K562 (cell line): ENCODE data around the gene METAP1. TPM values are rescaled to one million over a fixed set of nuclear protein-coding genes. Genes with fewer than 3 reads are reported as not detected.

Experiments used
- ATAC-seq: fragments of 200-7000 bp; cut with Tn5 transposase; 3 replicates; pipeline ENCODE4 v1.9.1; 2020; ENCODE audit warnings: moderate library complexity
- BruUV-seq: library from RNA; stranded (reverse); fragments of 400-500 nt; replicated peaks from 2 replicates; lab custom pipeline; 2021; lab: Mats Ljungman, UMichigan
- CTCF ChIA-PET: fragments of 300-600 bp; formaldehyde crosslinking; extraction: SDS; loops from one replicate; lab custom pipeline; 2021; ENCODE audit warnings: low intra/inter-chr PET ratio; lab: Yijun Ruan, JAX
- POLR2A ChIA-PET: fragments of 300-600, 350-650 bp; sonication (Branson Sonifier 250); formaldehyde crosslinking; extraction: SDS; loops from one replicate; lab custom pipeline; 2021; ENCODE audit warnings: antibody characterized with exemption, inconsistent platforms; lab: Yijun Ruan, JAX
- DNase-seq, 4 experiments: peaks; one replicate each; pipeline versions ENCODE4 v3.0.0 to v3.0.0-alpha.2; 2011 to 2018; ENCODE audit warnings: low spot score in 3 of 4, mixed read lengths in 3 of 4; ENCODE audit errors: extremely low read depth in 1 of 4
- FAIRE-seq: peaks from 2 replicates; lab custom pipeline; 2011; peaks lifted over from hg19 to GRCh38; lab: Jason Lieb, UNC
- H2AFZ ChIP-seq: 2 replicates; pipeline ENCODE4 v1.6.0; 2011; ENCODE audit warnings: low read depth, low read length, control low read depth, inconsistent platforms
- H3K27ac ChIP-seq: fragments of 200-600 bp; 3 replicates; pipeline ENCODE4 v1.8.0; 2011; ENCODE audit warnings: low read depth, mild to moderate bottlenecking, control low read depth, inconsistent platforms, low read length, moderate library complexity, mixed read lengths; ENCODE audit errors: extremely low read depth
- H3K27me3 ChIP-seq, 2 experiments: fragments of 300-600 bp in 1 of 2; 2 replicates in 1 of 2; 3 replicates in 1 of 2; pipeline versions ENCODE4 v1.6.0 to v1.8.0; 2011; ENCODE audit warnings: inconsistent platforms in 2 of 2, low read length in 2 of 2, mild to moderate bottlenecking in 1 of 2, mixed read lengths in 1 of 2, moderate library complexity in 1 of 2; ENCODE audit not compliant: control insufficient read depth in 2 of 2, insufficient read depth in 2 of 2
- H3K36me3 ChIP-seq: fragments of 300-600 bp; 3 replicates; pipeline ENCODE4 v1.8.0; 2011; ENCODE audit warnings: mild to moderate bottlenecking, low read length, inconsistent platforms; ENCODE audit not compliant: control insufficient read depth, insufficient read depth
- H3K4me1 ChIP-seq, 2 experiments: fragments of 200-600 bp in 1 of 2; replicated peaks in 1 of 2; 2 replicates in 1 of 2; 3 replicates in 1 of 2; pipeline versions ENCODE4 v1.5.1 to v1.8.0; 2011; ENCODE audit warnings: inconsistent platforms in 2 of 2, low read length in 2 of 2, mild to moderate bottlenecking in 1 of 2, mixed read lengths in 1 of 2, moderate library complexity in 1 of 2; ENCODE audit not compliant: control insufficient read depth in 2 of 2, insufficient read depth in 2 of 2
- H3K4me2 ChIP-seq: 2 replicates; pipeline ENCODE4 v1.6.1; 2011; ENCODE audit warnings: low read length, control low read depth, inconsistent platforms, mixed read lengths; ENCODE audit not compliant: insufficient read depth
- H3K4me3 ChIP-seq: fragments of 200-600 bp; sonication (generic), shearing (Covaris generic); 2 replicates; pipeline ENCODE4 v1.5.1; 2016; ENCODE audit warnings: control low read depth, inconsistent platforms
- H3K79me2 ChIP-seq: fragments of 200-600 bp; 3 replicates; pipeline ENCODE4 v1.8.0; 2011; ENCODE audit warnings: low read length, inconsistent platforms; ENCODE audit not compliant: control insufficient read depth, insufficient read depth
- H3K9ac ChIP-seq, 2 experiments: 2 replicates each; pipeline versions ENCODE4 v1.6.0 to v1.6.1; 2011; ENCODE audit warnings: low read depth in 2 of 2, low read length in 2 of 2, control low read depth in 1 of 2, inconsistent platforms in 1 of 2, mild to moderate bottlenecking in 1 of 2, mixed read lengths in 1 of 2; ENCODE audit not compliant: insufficient read depth in 1 of 2
- H3K9me1 ChIP-seq: one replicate; pipeline ENCODE4 v1.6.0; 2011; ENCODE audit warnings: inconsistent platforms, mild to moderate bottlenecking, low read length, moderate library complexity; ENCODE audit not compliant: control insufficient read depth, insufficient read depth
- H3K9me3 ChIP-seq: replicated peaks from 2 replicates; pipeline ENCODE4 v1.5.1; 2011; ENCODE audit warnings: low read depth, low read length, inconsistent platforms; ENCODE audit not compliant: control insufficient read depth, insufficient read depth
- H4K20me1 ChIP-seq: replicated peaks from 2 replicates; pipeline ENCODE4 v1.6.1; 2011; ENCODE audit warnings: low read length, inconsistent platforms, mixed read lengths; ENCODE audit not compliant: control insufficient read depth, insufficient read depth
- ETV6 ChIP-seq, 3 experiments: fragments of 150-350 bp in 1 of 3; sonication (generic) in 1 of 3; formaldehyde crosslinking in 1 of 3; IDR thresholded peaks; 2 replicates each; pipeline versions ENCODE4 v1.6.1 to v1.8.0; 2014 to 2022; ENCODE audit warnings: borderline replicate concordance in 2 of 3, low read depth in 2 of 3, antibody characterized with exemption in 1 of 3, low read length in 1 of 3, mild to moderate bottlenecking in 1 of 3, missing genetic modification reagents in 1 of 3
- HLTF ChIP-seq: fragments of 450-650 bp; IDR thresholded peaks from 2 replicates; pipeline ENCODE4 v1.6.1; 2016
- IRF1 ChIP-seq: sonication (generic); formaldehyde crosslinking; IDR thresholded peaks from 2 replicates; pipeline ENCODE4 v1.8.0; 2022; ENCODE audit warnings: missing genetic modification reagents, mild to moderate bottlenecking, borderline replicate concordance
- LEF1 ChIP-seq: fragments of 450-650 bp; IDR thresholded peaks from 2 replicates; pipeline ENCODE4 v1.6.1; 2016; ENCODE audit warnings: mild to moderate bottlenecking
- MEIS2 ChIP-seq: fragments of 450-650 bp; IDR thresholded peaks from 2 replicates; pipeline ENCODE4 v1.6.1; 2014; ENCODE audit warnings: mild to moderate bottlenecking; ENCODE audit not compliant: partially characterized antibody
- NCOA2 ChIP-seq, 2 experiments: fragments of 450-650 bp; IDR thresholded peaks; 2 replicates each; pipeline ENCODE4 v1.6.1; 2018; ENCODE audit warnings: mild to moderate bottlenecking in 2 of 2, moderate library complexity in 1 of 2; ENCODE audit not compliant: partially characterized antibody in 2 of 2
- STAT5B ChIP-seq: fragments of 250-450 bp; sonication (Bioruptor Pico); IDR thresholded peaks from 2 replicates; pipeline ENCODE4 v1.8.0; 2021; ENCODE audit warnings: mild to moderate bottlenecking, inconsistent platforms
- THRA ChIP-seq: fragments of 450-650 bp; IDR thresholded peaks from 2 replicates; pipeline ENCODE4 v1.6.1; 2017; ENCODE audit warnings: mild to moderate bottlenecking, moderate library complexity
- ZBTB40 ChIP-seq, 2 experiments: fragments of 450-650 bp in 1 of 2; sonication (generic) in 1 of 2; formaldehyde crosslinking in 1 of 2; IDR thresholded peaks; 2 replicates each; pipeline versions ENCODE4 v1.7.1 to v1.9.0; 2016 to 2022; ENCODE audit warnings: inconsistent platforms in 1 of 2, mild to moderate bottlenecking in 1 of 2, missing genetic modification reagents in 1 of 2
- ZNF57 ChIP-seq: fragments of 450-650 bp; formaldehyde crosslinking; IDR thresholded peaks from 2 replicates; pipeline ENCODE4 v1.4.0; 2020; ENCODE audit warnings: mild to moderate bottlenecking, moderate library complexity
- WGBS: fragments of 100-300 bp; shearing (Covaris generic); methylation state at CpG from one replicate; pipeline ENCODE4 v1.1.6; 2016; ENCODE audit warnings: low coverage, mixed read lengths; ENCODE audit not compliant: insufficient coverage; ENCODE audit errors: missing lambda C conversion rate; 5-methylcytosine and 5-hydroxymethylcytosine counted together
- in situ Hi-C: fragments of 300-500 bp; cut with MboI; formaldehyde crosslinking; loops from 4 replicates; pipeline ENCODE4 v1.15.0; 2018; ENCODE audit warnings: inconsistent platforms, mixed read lengths
- intact Hi-C: fragments of 100-400 bp; cut with micrococcal nuclease; formaldehyde crosslinking; loops from 2 replicates; pipeline ENCODE4 v1.14.2; 2022
- polyA plus RNA-seq, 8 experiments: library from polyadenylated mRNA; depleted of rRNA in 4 of 8; stranded (reverse) in 5 of 8; unstranded in 3 of 8; fragments of >200 nt; fragmentation: Nextera tagmentation in 2 of 8; fragmentation: Illumina TruSeq in 1 of 8; extraction: Ambion mirVana in 2 of 8; extraction: Trizol in 1 of 8; gene quantifications; 2 replicates each; pipeline versions ENCODE4 v1.2.1 to v1.2.3, GENCODE V29; 2011 to 2014; ENCODE audit warnings: inconsistent platforms in 1 of 8, missing spikeins in 1 of 8
- total RNA-seq, 7 experiments: library from RNA; depleted of rRNA in 6 of 7; stranded (reverse); fragments of >200 nt in 6 of 7; fragmentation: Illumina TruSeq in 2 of 7; extraction: Trizol in 2 of 7; gene quantifications; 2 replicates each; pipeline versions ENCODE4 v1.2.1 to v1.2.3, GENCODE V29; 2011 to 2021; ENCODE audit warnings: low replicate concordance in 1 of 7

Gene METAP1
- total and polyA plus RNA-seq, 9 of the 15 experiments (the other 6 are each of a cell fraction or from before 2014, with no cell fraction given): 31.4 to 77.6 (median 59.5) TPM

- peaks cover 99% of the 10 kb centered on the region for H3K36me3 ChIP-seq
- no peaks in the 10 kb centered on the region for H4K20me1 ChIP-seq
- 86% methylated on average over 5 of the region's 5 CpGs for WGBS
- no TSS peak for BruUV-seq
- intact Hi-C loops: no loop called here
- no peaks in the 10 kb centered on the region for H3K9me1 ChIP-seq
- H3K79me2 ChIP-seq: peaks cover 14% of the 10 kb centered on the region; the same call in 2 of the 3 replicates
- no peak overlapping the region for H2AFZ ChIP-seq
- POLR2A ChIA-PET: interaction anchor here (2.4 to 3.2 kb wide), 2 partner anchors 9 to 11 kb away, joined by 9 to 15 read pairs; partner anchors contain the start of gene ADH5
- CTCF ChIA-PET: no interaction called here
- no peak for DNase-seq
- H3K27me3 ChIP-seq: no peaks in the 10 kb centered on the region
- in situ Hi-C loops: no loop called here
- no peak for FAIRE-seq
- no peak overlapping the region for H3K4me3 ChIP-seq
- no peak overlapping the region for H3K4me2 ChIP-seq
- no peak overlapping the region for H3K27ac ChIP-seq
- H3K9me3 ChIP-seq: no peaks in the 10 kb centered on the region
- ATAC-seq: no peak
- no peak overlapping the region for H3K9ac ChIP-seq
- no peaks in the 10 kb centered on the region for H3K4me1 ChIP-seq
- no peak for TF ChIP-seq ETV6 (IDR thresholded peaks at IDR 0.05; ENCODE audit: borderline replicate concordance in 1 of 2, low read depth in 2 of 2, low read length in 1 of 2)
- no peak for TF ChIP-seq ETV6 (CRISPR knock-in tag; IDR thresholded peaks at IDR 0.05; ENCODE audit: borderline replicate concordance)
- no peak for TF ChIP-seq IRF1 (CRISPR knock-in tag)
- no peak for TF ChIP-seq ZNF57 (CRISPR knock-in tag)
- TF ChIP-seq NCOA2 (IDR thresholded peaks at IDR 0.05; ENCODE audit: partially characterized antibody in 2 of 2): no peak
- TF ChIP-seq HLTF: no peak
- TF ChIP-seq STAT5B (CRISPR knock-in tag): no peak
- TF ChIP-seq MEIS2: no peak
- TF ChIP-seq ZBTB40 (IDR thresholded peaks at IDR 0.05): no peak
- TF ChIP-seq ZBTB40 (CRISPR knock-in tag; IDR thresholded peaks at IDR 0.05): no peak
- TF ChIP-seq THRA: no peak
- TF ChIP-seq LEF1: no peak
Measured at GRCh38 chr4:99079625-99080295, 84.2 kb downstream of the METAP1 start.
